Measurements from ENCODE around the gene FLG.
"Not testable (repeated sequence)": the region's sequence is repeated elsewhere in the genome, so short reads cannot be mapped to it uniquely, and the experiment has no call there.

The FLG gene

GRCh38 chr1:152256394-152256793 is 68.6 kb downstream of the FLG start:
- DNase-seq (ENCODE audit: low spot score), result not testable (repeated sequence)
